ENCODE measurements around the gene CFAP299. TPM values are rescaled to one million over a fixed set of nuclear protein-coding genes. Genes with fewer than 3 reads are reported as not detected.
A peak's percentile ranks its signal among the peaks of the same experiment; 100 is the strongest.
"Not testable (repeated sequence)": the region's sequence is repeated elsewhere in the genome, so short reads cannot be mapped to it uniquely, and the experiment has no call there.

CFAP299 gene
- total RNA-seq (1 to 10 TPM in 1 of 4 donors, not detected in 3; 1.4 TPM), polyA plus RNA-seq (not detected)

GRCh38 chr4:80335554-80336358, at the start of gene CFAP299:
TSS of gene CFAP299 (plus strand) at chr4:80335730.
- Histone ChIP-seq H3K4me3 (peak within 1 kb of the TSS; percentile 34 to 65 (median 58)), H3K27me3 (no peaks in the 10 kb centered on the region), H3K27ac (peak within 1 kb of the TSS in 3 of 4 donors; percentile 13 to 58 (median 39)), H3K4me1 (peaks cover 0 to 17% (median 9%) of the 10 kb centered on the region in 4 donors), H3K9me3 (no peaks in the 10 kb centered on the region), H3K36me3 (no peaks in the 10 kb centered on the region)
- intact Hi-C loops (cut with DNase I) = loop anchor here (5.0 to 10.0 kb wide), 4 partner anchors 113 to 1398 kb away; partner anchors contain the start of gene PAQR3
- WGBS, 2 donors = 1% methylated on average over 49 of the region's 49 CpGs
- TF ChIP-seq EP300 (IDR thresholded peaks at IDR 0.05) (no peak), CTCF (IDR thresholded peaks at IDR 0.05) (peak in 3 of 4 experiments; percentile 11 to 54 (median 42))
- DNase-seq = peak; percentile 82

GRCh38 chr4:80286451-80286850, 49.1 kb upstream of the CFAP299 start:
- no peak for TF ChIP-seq CTCF (IDR thresholded peaks at IDR 0.05)
- no peak for TF ChIP-seq POLR2AphosphoS5 (IDR thresholded peaks at IDR 0.05)
- no peak for TF ChIP-seq POLR2A (IDR thresholded peaks at IDR 0.05)
- TF ChIP-seq EP300 (IDR thresholded peaks at IDR 0.05) = no peak
- Histone ChIP-seq H3K27ac (peak overlapping the region in 1 of 4 donors; percentile 8), H3K9me3 (no peaks in the 10 kb centered on the region), H3K36me3 (no peaks in the 10 kb centered on the region), H3K4me1 (no peaks in the 10 kb centered on the region), H3K4me3 (no peak overlapping the region), H3K27me3 (no peaks in the 10 kb centered on the region)
- DNase-seq = no peak
- intact Hi-C loops (cut with DNase I) = no loop called here
- 69 to 76% methylated on average over 7 of the region's 7 CpGs for WGBS, 2 donors

- H3K27me3 ChIP-seq; H3K4me1 ChIP-seq; DNase-seq; H3K36me3 ChIP-seq; H3K9me3 ChIP-seq; intact Hi-C loops (cut with DNase I); H3K4me3 ChIP-seq; H3K27ac ChIP-seq: not testable (repeated sequence)
- WGBS, 2 donors = 95 to 97% methylated on average over 2 of the region's 2 CpGs
Measured at GRCh38 chr4:80290665-80291064, 44.9 kb upstream of the CFAP299 start.

GRCh38 chr4:80294206-80294605, 41.3 kb upstream of the CFAP299 start:
- H3K4me1 ChIP-seq = peaks cover 0 to 6% (median 0%) of the 10 kb centered on the region in 4 donors
- no peak overlapping the region for H3K4me3 ChIP-seq
- no peak for DNase-seq
- H3K9me3 ChIP-seq = no peaks in the 10 kb centered on the region
- intact Hi-C loops (cut with DNase I) = no loop called here
- WGBS, 2 donors = 78 to 89% methylated on average over 2 of the region's 2 CpGs
- no peak overlapping the region for H3K27ac ChIP-seq
- no peaks in the 10 kb centered on the region for H3K36me3 ChIP-seq
- TF ChIP-seq EP300 (IDR thresholded peaks at IDR 0.05) = no peak
- TF ChIP-seq POLR2A (IDR thresholded peaks at IDR 0.05) = no peak
- no peaks in the 10 kb centered on the region for H3K27me3 ChIP-seq

- Histone ChIP-seq H3K27me3 (no peaks in the 10 kb centered on the region), H3K4me3 (no peak overlapping the region), H3K4me1 (peaks cover 0 to 6% (median 0%) of the 10 kb centered on the region in 4 donors), H3K36me3 (no peaks in the 10 kb centered on the region), H3K9me3 (no peaks in the 10 kb centered on the region), H3K27ac (no peak overlapping the region)
- no peak for DNase-seq
- WGBS, 2 donors = 71 to 76% methylated on average over 3 of the region's 3 CpGs
- TF ChIP-seq POLR2AphosphoS5 (IDR thresholded peaks at IDR 0.05) (no peak), POLR2A (IDR thresholded peaks at IDR 0.05) (no peak), CTCF (IDR thresholded peaks at IDR 0.05) (no peak), EP300 (IDR thresholded peaks at IDR 0.05) (no peak)
- intact Hi-C loops (cut with DNase I) = no loop called here
Measured at GRCh38 chr4:80295336-80295735, 40.2 kb upstream of the CFAP299 start.
